GM13977 (cell line): Measurements from ENCODE around the gene WDR88.
A peak's percentile ranks its signal among the peaks of the same experiment; 100 is the strongest.

Experiments used
- DNase-seq: peaks from one replicate; pipeline ENCODE4 v3.0.0; 2012; ENCODE audit warnings: low spot score
- in situ Hi-C: fragments of 300-500 bp; cut with MboI; formaldehyde crosslinking; loops from one replicate; pipeline ENCODE4 v1.12.0; 2022; ENCODE audit warnings: low sequenced_read_pairs, low pct_unique_long_range_greater_than_20kb, mixed read lengths, inconsistent platforms; ENCODE audit not compliant: unreplicated experiment
- TF ChIP-seq, protein P1 (sequence below): IDR thresholded peaks from 2 replicates; pipeline ENCODE4 v1.5.1; 2012; ENCODE audit warnings: mild to moderate bottlenecking, control low read depth; ENCODE audit not compliant: insufficient read depth; ENCODE audit errors: extremely low read depth, missing control alignments

The WDR88 gene

GRCh38 chr19:33167438-33167837 is 35.5 kb downstream of the WDR88 start:
- DNase-seq, result no peak
- TF ChIP-seq, protein P1, sequence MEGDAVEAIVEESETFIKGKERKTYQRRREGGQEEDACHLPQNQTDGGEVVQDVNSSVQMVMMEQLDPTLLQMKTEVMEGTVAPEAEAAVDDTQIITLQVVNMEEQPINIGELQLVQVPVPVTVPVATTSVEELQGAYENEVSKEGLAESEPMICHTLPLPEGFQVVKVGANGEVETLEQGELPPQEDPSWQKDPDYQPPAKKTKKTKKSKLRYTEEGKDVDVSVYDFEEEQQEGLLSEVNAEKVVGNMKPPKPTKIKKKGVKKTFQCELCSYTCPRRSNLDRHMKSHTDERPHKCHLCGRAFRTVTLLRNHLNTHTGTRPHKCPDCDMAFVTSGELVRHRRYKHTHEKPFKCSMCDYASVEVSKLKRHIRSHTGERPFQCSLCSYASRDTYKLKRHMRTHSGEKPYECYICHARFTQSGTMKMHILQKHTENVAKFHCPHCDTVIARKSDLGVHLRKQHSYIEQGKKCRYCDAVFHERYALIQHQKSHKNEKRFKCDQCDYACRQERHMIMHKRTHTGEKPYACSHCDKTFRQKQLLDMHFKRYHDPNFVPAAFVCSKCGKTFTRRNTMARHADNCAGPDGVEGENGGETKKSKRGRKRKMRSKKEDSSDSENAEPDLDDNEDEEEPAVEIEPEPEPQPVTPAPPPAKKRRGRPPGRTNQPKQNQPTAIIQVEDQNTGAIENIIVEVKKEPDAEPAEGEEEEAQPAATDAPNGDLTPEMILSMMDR, result no peak
- in situ Hi-C loops, result no loop called here

GRCh38 chr19:33168528-33168927 is 36.6 kb downstream of the WDR88 start:
- no peak for DNase-seq
- TF ChIP-seq, protein P1, result no peak
- in situ Hi-C loops, result no loop called here

DNA sequence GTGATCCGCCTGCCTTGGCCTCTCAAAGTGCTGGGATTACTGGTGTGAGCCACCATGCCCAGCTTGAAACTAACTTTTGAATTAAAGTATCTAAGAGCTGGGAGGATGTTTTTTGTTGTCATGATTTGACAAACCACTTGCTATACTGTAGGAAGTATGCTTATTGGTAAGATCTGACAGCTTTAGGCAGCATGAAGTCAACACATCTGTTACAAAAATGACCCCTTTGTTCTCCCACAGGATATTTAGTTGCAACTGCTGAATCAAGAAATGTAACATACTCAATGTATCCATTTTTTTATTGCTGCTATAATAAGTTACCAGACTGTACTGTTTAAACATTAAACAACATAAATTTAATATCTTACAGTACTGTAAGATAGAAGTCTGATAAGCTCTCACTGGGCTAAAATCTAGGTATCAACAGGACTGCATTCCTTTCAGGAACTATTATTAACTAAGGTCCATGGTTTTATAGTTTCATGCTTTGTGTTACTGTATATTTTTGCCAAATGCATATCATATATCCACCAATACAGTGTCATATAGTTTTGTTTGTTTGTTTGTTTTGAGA is 39.4 kb downstream of the WDR88 start:
- DNase-seq, result no peak
- TF ChIP-seq, protein P1, result no peak
- in situ Hi-C loops, result no loop called here

- no peak for DNase-seq
- TF ChIP-seq, protein P1, result no peak
- in situ Hi-C loops, result no loop called here
Measured at GRCh38 chr19:33171916-33172359, 40.0 kb downstream of the WDR88 start.

DNA sequence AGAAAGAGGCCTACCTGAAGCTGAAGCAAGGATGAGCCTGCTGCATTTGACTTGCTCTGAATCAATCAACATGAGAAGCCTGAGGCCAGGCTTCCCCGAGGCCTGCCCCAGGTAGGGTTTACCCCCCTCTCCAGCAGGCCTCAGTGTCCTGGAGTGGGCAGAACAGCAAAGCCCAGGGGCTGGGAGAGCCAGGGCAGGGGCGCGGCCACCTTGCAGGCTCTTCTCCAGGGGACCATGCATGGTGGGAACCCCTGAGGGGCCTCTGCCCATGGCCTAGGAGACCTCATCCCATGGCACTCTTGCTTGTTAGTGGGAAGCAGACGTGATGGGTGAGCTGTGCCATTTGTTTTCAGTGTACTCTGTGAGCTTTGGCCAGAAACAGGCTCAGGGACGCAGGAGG is 42.3 kb downstream of the WDR88 start:
- in situ Hi-C loops, result no loop called here
- DNase-seq, result no peak
- TF ChIP-seq, protein P1, result no peak

DNA sequence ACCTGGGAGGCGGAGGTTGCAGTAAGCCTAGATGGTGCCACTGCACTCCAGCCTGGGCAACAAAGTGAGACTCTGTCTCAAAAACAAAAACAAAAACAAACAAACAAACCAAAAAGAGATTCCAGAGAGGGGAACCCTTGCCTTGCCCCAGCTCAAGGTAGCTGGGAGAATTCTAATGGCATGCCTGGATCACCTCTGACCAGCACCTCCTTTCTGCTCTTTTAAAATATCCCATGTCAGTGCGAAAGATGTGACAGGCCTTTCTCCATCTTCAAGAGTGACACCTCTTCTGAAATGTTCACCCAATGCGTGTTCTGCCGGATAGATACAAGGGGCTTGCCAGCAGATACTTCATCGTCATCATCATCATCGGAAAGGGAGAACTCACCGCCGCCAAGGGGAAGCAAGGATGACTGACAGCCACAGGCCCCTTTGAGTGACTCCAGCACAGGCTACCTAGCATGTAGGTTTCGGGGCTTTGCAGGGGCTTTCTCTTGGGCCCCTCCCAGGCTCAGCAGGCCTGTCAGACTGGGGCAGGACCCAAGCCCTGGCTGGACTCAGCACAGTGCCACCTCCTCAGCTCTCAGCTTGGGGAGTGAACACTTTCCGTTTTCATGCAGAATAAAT is 43.4 kb downstream of the WDR88 start:
- DNase-seq, result peak; percentile 6
- in situ Hi-C loops, result no loop called here
- TF ChIP-seq, protein P1, result no peak
